Activated gamma-delta T cell (primary cell): ENCODE measurements around the gene SBK2.
"Not testable (repeated sequence)": the region's sequence is repeated elsewhere in the genome, so short reads cannot be mapped to it uniquely, and the experiment has no call there.

ENCODE experiments used
- DNase-seq: peaks from one replicate; lab custom pipeline; 2025; lab: John Stamatoyannopoulos, UW

The SBK2 gene

DNA sequence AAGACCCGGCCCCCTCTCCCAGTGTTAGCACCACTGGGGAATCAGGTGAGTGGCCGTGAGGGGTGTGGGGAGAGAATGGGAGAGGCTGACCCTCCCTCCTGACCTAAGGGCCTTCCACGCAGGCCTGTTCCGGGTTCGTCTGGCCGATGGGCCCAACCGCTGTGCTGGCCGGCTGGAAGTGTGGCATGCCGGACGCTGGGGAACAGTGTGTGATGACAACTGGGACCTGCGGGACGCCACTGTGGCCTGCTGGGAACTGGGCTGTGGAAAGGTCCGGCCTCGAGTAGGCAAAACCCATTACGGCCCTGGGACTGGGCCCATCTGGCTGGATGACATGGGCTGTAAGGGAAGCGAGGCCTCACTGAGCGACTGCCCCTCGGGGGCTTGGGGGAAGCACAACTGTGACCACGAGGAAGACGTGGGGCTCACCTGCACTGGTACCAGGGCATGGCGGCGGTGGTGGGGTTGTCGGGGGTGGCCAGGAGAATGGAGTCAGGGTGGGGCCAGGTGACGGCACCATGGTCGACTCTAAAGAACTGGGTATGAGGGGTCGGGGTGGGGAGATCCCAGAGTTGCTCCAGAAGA, 36.5 kb downstream of the SBK2 start:
- DNase-seq, result no peak

- no peak for DNase-seq
Observed at GRCh38 chr19:55498246-55498840, 38.6 kb downstream of the SBK2 start.

GRCh38 chr19:55497763-55498162, 39.2 kb downstream of the SBK2 start:
- no peak for DNase-seq

DNA sequence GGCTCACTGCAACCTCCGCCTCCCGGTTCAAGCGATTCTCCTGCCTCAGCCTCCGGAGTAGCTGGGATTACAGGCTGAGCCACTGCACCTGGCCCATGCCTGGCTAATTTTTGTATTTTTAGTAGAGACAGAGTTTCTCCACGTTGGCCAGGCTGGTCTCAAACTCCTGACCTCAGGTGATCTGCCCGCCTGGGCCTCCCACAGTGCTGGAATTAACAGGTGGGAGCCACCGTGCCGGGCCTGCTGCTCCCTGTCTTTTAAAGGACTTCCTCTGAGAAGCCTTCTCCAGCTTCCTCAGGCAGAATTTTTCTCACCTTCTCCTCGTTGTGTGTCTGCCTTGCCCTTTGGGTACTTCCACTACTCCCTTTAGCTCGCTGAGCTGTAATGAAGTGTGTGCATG, 40.1 kb downstream of the SBK2 start:
- not testable (repeated sequence) for DNase-seq

- DNase-seq, result no peak
Observed at GRCh38 chr19:55495646-55496349, 41.1 kb downstream of the SBK2 start.

DNA sequence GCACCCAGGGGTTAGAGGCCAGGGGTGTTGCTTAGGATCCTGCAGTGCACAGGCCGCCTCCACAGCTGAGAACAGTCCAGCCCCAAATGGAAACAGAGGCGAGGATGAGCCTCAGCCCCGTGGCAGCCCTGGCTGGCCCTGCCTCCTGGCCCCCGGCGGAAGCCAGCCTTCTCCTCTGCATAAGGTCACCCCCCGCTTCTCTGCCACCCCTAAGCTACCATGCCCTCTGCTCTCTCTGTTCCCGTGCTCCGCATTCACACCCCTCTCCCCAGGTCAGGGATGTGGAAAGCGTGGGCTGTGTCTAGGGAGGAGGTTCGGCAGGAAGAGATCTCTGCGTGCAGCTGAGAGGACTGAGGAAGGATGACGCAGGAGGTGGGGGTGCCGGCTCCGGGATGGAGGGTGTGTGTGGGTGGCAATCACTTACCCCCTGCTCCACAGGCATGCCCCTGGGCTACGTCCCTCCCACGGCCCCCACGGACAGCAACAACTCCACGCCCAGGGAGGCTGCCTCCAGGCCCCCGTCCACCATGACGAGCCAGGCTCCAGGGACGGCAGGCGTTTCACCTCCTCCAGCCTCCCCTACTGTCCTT, 42.7 kb downstream of the SBK2 start:
- DNase-seq, result no peak

- DNase-seq, result no peak
Observed at GRCh38 chr19:55493645-55494171, 43.2 kb downstream of the SBK2 start.

GRCh38 chr19:55493052-55493644, 43.8 kb downstream of the SBK2 start:
- DNase-seq, result no peak

- DNase-seq, result no peak
Observed at GRCh38 chr19:55492362-55492944, 44.5 kb downstream of the SBK2 start.

DNA sequence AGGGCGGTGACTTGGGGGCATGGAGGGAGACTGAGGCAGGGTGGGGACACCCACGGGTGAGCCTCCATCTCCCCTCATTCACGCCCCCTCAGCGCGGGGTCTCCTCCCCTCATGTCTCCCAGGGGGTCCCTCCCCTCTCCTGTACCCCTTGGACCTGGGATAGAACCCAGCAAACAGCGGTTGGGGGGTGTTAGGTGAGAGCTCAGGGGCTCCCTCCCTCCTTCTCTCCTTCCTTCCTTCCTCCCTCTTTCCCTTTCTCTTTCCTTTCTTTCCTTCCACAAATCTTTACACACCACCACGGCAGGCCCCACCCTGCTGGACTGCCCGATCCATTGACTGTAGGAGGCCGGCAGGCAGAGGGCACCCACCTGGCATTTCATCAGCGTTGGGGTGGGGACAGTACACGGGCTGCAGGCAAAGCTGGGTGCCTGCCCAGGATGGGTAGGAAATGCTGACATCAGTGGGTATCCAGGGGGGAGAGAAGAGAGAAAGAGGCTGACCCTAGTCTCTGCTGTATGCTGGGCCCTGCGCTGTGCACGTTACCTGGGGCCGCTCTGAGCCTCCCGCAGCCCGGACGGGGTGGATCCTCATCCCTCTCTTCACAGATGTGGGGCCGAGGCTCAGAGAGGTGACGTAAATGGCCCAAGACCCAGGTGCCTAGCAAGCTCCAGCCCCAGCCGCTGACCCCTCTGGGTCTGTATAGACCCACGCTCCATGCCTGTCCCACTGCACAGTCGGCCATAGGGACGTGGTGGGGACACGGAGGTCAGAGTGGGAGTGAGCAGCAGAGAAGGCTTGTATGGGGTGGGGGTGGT, 45.2 kb downstream of the SBK2 start:
- no peak for DNase-seq

- no peak for DNase-seq
Observed at GRCh38 chr19:55490478-55491432, 46.2 kb downstream of the SBK2 start.

DNA sequence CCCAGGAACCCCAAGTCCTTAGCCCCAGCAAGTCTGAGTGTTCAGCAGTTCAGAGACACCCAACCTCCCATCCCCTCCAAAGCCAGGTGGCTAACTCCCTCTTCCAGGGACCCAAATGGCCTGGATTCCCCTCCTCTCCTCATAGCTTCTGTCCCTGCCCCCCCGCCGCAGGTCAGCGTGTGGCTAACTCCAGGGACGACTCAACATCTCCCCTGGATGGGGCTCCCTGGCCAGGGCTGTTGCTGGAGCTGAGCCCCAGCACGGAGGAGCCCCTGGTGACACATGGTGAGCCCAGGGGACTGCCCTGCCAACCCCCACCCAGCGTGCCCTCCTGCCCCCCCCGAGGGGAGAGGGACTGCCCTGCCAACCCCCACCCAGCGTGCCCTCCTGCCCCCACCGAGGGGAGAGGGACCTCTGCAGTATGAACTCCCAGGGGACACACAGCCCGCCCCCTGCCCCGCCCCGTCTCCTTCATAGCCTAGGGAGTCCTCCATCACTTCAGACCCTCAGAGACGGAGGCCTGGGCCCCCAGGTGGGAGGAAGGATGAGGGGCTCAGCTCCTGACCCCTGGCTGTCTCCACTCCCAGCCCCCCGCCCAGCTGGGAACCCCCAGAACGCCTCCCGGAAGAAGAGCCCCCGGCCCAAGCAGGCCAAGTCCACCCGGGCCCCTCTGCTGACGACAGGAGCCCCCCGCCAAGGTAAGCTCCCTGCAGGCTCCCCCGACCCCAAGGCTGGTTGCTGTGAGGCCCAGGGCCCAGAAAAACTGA, 47.0 kb downstream of the SBK2 start:
- DNase-seq, result no peak

GRCh38 chr19:55488986-55489710, 47.8 kb downstream of the SBK2 start:
- DNase-seq, result no peak

DNA sequence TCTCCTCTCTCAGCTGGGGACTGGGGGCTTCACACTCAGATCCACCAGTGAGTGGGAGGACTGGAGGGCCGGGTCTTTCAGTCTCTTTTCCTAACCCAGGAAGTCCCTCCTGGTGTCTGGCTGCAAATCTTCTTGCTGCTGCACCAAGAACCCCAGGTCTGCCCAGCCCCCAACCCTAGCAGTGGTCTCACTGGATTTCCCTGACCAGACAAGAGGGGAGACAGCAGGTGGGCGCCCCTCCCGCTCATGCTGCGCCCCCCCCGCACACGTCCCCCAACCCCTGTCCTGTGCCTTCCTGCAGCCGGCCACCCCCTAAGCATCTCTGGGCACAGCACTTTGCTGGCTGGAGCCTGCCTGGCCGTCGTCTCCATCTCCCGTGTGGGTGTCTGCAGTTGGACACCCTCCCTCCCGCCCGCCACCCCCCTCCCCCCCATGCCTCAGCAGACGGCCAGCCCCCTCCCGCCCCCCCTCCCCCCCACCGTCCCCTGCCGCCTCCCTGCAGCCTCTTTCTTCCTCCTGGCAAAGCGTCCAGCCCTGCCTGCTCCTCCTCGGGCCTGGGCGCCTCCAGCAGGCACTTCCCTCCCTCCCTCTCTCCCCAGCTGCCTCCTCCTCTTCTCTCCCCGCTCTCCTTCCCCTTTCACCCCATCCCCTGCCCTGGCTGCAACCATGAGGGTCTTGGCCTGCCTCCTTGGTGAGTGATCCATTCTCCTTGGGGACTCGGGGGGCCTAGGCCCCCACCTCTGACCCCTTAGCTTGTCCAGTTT, 48.8 kb downstream of the SBK2 start, which contains the start of gene SSC5D:
SSC5D (plus strand) TSS at position 513 of the 764 bp plus-strand sequence; CDS start at position 667, 154 bp downstream.
- no peak for DNase-seq

DNA sequence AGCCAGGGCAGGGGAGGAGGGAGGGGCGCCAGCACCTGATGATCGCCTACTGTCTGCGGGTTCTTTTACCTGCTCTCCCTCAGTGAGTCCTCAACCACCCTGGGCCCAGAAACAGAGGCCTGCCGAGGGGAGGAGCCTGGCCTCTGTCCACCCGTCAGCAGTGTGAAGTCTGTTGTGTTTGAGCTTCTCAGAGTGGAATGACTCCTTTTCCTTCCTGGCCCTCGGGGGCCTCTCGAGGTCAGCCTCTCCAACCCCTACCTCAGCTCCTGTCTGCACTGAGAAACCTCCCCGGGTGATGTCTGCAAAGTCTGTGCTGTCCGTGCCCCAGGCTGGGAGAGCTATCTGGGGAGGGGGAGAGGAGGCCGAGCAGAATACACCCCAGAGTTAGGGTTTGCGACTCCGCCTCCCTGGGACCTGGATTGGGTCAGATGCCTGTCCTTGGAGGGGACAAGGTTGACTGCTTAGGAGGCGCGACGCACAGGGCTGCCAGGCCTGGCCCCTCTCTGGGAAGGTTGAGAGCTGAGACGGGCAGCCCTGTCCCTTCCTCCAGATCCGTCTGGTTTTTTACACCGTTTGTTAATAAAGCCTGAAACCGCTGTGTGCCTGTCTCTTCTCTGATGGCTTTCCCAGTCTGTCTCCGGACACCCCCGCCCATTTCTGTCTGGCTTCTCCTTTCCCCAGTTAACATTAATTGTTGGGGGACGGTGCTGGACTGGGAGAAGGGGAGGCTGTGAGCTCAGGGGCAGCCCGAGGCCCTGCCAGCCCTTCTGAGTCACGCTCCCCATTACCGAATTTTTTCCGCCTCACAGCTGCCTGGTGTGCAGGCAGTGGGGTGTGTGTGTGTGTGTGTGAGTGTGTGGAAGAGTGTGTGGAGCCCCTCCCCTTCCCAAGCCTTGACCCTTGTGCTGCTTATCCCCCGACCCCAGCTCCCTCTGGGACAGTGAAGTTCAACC, 49.7 kb downstream of the SBK2 start:
- no peak for DNase-seq
